Left renal pelvis (tissue), 4 donors: ENCODE data around the gene SDHB. TPM values are rescaled to one million over a fixed set of nuclear protein-coding genes. Genes with fewer than 3 reads are reported as not detected.

ENCODE experiments used
- DNase-seq, 4 donors: peaks; one replicate each; pipeline ENCODE4 v3.0.0-alpha.2; 2013; ENCODE audit warnings: low read depth in 4 of 4, low spot score in 3 of 4
- polyA plus RNA-seq, 4 donors: library from polyadenylated mRNA; unstranded; fragments of 120-200 nt; gene quantifications; one replicate each; pipeline ENCODE4 v1.2.1, GENCODE V29; 2013; ENCODE audit not compliant: insufficient read length in 4 of 4

SDHB gene
- polyA plus RNA-seq, 4 donors, result 87.5 to 163 (median 146) TPM

- DNase-seq, result no peak
Measured at GRCh38 chr1:17052038-17052437, 1.8 kb downstream of the SDHB start.

DNA sequence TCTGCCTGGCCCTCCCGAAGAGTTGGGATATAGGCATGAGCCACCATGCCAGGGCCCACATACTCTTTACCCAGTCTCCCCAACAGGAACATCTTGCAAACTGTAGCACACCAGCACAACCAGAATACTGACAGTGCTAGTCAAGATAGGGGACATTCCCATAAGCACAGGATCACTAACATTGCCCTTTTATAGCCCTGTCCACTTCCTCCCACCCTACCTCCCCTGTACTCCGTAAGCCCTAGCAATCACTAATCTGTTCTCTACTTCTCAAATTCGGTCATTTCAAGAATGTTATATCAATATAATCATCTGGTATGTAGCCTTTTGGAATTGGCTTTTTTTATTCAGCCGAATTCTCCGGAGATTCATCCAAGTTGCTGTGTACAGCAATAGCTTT lies 5.9 kb downstream of the SDHB start:
- no peak for DNase-seq

- no peak for DNase-seq
Measured at GRCh38 chr1:17046334-17046657, 7.5 kb downstream of the SDHB start.

- no peak for DNase-seq
Measured at GRCh38 chr1:17045634-17046333, 8.0 kb downstream of the SDHB start.

- no peak for DNase-seq
Measured at GRCh38 chr1:17045150-17045549, 8.7 kb downstream of the SDHB start.

DNA sequence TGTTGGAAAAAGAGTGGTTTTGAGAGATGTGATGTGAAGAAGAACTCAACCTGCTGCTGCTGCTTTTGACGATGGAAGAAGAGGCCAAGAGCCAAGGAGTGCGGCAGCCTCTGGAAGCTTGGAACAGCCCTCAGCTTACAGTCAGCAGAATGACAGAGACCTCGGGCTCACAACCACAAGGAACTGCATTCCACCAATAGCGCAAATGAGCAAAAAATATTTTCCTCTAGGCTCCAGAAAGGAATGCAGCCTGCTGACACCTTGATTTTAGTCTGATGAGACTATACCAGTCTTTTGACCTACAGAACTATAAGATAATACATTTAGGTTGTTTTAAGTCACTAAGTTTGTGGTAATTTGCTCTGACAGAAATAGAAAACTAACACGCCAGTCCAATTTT lies 10.2 kb downstream of the SDHB start:
- no peak for DNase-seq

- no peak for DNase-seq
Measured at GRCh38 chr1:17040135-17040534, 13.7 kb downstream of the SDHB start.

DNA sequence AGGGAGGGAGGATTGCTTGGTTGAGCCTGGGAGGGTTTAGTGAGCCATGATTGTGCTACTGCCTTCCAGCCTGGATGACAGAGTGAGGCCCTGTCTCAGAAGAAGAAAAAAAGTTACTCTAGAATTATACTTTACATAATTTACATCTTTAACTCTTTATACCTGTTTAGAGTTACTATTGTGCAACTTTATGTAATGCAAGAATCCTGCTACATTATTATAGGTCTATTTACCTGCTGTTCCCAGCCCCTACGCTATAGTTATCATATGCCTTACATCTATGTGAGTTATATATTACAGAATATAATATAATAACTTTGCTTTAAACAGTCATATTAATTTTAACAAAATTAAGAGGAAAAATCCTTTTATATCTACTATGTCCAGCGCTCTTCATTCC lies 14.3 kb downstream of the SDHB start:
- DNase-seq, result no peak

- DNase-seq, result no peak
Measured at GRCh38 chr1:17033481-17033880, 20.4 kb downstream of the SDHB start.

- no peak for DNase-seq
Measured at GRCh38 chr1:17032741-17033140, 21.1 kb downstream of the SDHB start.

DNA sequence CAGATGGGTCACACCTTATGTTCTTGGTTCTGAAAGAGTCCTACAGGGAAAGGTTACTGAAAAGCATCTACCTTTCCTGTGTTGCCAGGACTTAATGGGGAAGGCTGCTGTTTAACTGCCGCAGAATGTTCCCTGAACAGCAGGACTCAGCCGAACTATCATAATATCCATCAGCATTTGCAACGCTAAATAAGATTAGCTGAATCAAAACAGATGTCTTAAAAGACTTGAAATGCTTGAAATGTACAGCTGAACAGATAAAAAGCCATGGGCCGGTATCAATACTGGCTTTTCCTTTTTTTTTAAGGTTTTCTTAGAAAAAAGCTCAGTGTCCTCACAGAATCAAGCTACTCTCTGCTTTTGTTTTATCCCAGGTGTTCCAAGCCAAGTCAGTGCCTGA lies 22.4 kb downstream of the SDHB start:
- DNase-seq, result no peak

- no peak for DNase-seq
Measured at GRCh38 chr1:17030206-17030605, 23.6 kb downstream of the SDHB start.

- DNase-seq, result no peak
Measured at GRCh38 chr1:17028662-17029188, 25.1 kb downstream of the SDHB start.

- DNase-seq, result no peak
Measured at GRCh38 chr1:17027900-17028299, 25.9 kb downstream of the SDHB start.

GRCh38 chr1:17027403-17027802 lies 26.4 kb downstream of the SDHB start:
- no peak for DNase-seq

DNA sequence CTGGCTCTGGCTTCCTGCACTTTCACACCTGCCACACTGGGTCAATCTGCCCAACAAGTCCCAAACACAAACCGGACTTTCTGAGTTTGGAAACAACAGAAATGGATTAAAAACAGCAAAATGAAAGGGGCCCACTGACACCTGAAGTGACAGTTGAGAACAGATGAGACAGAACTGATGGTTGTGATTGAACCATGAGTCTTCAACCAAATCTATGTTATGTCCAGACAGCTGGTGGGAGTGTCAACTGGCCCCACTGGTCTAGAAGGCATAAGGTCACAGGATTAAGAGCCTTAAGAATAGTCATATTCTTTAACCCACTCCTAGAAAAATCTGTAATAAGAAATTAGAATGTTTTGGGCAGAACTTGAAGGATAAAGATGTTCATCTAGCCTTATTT lies 29.1 kb downstream of the SDHB start:
- DNase-seq, result no peak

GRCh38 chr1:17023573-17023972 lies 30.3 kb downstream of the SDHB start:
- no peak for DNase-seq

GRCh38 chr1:17023102-17023501 lies 30.7 kb downstream of the SDHB start:
- DNase-seq, result no peak

DNA sequence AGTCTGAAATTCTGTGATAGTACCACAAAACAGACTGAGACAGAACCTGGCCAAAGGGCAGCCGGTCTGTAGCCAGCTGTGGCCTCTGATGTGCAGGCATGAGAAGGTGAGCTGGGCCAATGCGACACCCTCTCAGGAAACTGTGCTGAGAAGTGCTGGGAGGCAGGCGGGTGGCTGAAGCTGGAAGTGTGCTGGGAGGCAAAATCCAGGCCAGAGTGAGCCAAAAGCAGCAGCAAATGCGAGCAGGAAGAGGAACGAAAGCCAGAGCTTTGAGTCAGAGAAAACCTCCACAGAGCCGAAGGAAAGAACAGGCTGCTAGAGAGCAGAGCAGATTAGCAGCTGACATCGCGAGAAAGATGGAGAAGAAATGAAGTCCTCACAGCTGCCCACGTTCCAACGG lies 31.9 kb downstream of the SDHB start:
- DNase-seq, result no peak

DNA sequence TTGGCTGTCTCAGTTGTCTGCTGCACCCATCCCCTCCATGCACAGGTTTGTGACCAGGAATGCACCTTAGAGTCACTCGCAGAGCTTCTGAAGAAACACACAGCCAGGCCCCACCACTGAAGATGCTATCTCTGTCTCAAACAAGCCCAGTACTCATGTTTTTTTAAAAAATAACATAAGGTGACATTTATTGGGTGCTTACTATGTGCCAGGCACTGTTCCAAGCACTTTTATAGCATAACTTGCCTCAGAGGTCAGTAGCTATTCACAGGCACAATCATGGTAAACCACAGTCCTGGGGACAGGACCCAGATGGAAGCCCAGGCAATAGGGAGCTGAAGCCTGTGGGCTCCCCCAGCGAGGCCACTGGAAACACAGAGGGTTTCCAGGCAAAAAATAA lies 33.3 kb downstream of the SDHB start:
- no peak for DNase-seq

DNA sequence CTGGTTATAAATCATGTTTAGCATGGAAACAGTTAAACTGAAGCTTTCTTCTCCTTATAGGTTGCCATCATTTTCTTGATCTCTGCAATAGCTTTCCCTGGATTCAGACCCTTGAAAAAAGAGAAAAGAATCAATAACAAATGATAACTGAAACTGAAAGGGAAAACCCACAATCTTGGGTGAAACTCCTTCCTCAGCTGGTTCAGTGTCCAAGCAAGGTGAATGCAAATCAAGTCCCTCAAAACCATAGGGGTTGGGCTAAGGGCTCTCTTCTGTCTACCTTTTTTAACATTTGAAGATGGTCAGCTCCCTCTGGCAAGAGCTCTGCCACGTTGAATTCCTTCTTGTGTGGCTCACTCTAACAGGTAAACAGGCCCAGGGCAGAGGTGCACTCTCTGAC lies 35.0 kb downstream of the SDHB start:
- no peak for DNase-seq

GRCh38 chr1:17017435-17017834 lies 36.4 kb downstream of the SDHB start:
- no peak for DNase-seq

DNA sequence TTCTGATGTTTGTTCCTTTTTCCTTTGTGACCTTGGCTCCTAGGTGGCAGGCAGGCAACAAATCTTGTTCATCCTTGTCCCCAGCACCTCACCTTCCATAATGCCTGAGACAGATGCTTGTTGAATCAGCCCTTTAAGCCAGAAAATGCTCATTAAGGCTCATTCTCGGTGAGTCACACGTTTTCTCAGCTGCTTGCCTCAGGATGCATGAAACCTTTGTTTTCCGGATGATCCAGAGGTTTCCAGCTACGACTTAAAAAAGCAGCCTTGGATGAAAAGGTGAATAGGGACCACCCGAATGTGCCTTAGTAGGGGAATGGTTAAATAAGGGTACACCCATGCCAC lies 37.5 kb downstream of the SDHB start:
- no peak for DNase-seq
